ENCODE measurements around the gene SYK.

The SYK gene

GRCh38 chr9:90927496-90927895 lies 125.9 kb downstream of the SYK start:
- TF ChIP-seq, protein P1, sequence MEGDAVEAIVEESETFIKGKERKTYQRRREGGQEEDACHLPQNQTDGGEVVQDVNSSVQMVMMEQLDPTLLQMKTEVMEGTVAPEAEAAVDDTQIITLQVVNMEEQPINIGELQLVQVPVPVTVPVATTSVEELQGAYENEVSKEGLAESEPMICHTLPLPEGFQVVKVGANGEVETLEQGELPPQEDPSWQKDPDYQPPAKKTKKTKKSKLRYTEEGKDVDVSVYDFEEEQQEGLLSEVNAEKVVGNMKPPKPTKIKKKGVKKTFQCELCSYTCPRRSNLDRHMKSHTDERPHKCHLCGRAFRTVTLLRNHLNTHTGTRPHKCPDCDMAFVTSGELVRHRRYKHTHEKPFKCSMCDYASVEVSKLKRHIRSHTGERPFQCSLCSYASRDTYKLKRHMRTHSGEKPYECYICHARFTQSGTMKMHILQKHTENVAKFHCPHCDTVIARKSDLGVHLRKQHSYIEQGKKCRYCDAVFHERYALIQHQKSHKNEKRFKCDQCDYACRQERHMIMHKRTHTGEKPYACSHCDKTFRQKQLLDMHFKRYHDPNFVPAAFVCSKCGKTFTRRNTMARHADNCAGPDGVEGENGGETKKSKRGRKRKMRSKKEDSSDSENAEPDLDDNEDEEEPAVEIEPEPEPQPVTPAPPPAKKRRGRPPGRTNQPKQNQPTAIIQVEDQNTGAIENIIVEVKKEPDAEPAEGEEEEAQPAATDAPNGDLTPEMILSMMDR (IDR thresholded peaks at IDR 0.05; ENCODE audit: control insufficient read depth, insufficient read depth, low read depth, low read length, missing control alignments): no peak
- no peak overlapping the region for H3K4me3 ChIP-seq (ENCODE audit: control insufficient read depth, low read depth, low read length)
- DNase-seq (ENCODE audit: low read depth): no peak

- no peak for DNase-seq (ENCODE audit: low read depth)
- TF ChIP-seq, protein P1 (IDR thresholded peaks at IDR 0.05; ENCODE audit: control insufficient read depth, insufficient read depth, low read depth, low read length, missing control alignments): no peak
Measured at GRCh38 chr9:90929626-90930025, 128.0 kb downstream of the SYK start.

DNA sequence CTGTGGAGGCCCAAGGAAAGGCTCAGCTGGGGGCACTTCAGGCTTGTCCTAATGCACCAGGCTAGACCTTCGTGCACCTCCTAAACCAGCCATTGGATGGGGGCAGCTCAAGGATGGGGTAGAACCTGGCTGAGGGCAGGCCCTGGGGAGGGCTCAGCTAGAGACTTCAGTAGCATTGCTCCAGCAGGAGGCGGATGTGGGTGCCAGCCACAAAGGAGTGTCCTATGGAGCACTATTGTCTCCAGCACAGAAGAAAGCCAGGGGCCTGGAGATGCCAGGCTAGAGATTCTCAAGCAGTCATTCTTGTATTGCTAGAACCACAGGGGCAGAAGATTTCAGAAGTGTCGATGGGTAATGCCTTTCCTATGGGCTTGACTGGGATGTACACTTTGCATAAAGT lies 131.8 kb downstream of the SYK start:
- H3K4me3 ChIP-seq (ENCODE audit: control insufficient read depth, low read depth, low read length): no peak overlapping the region
- TF ChIP-seq, protein P1 (IDR thresholded peaks at IDR 0.05; ENCODE audit: control insufficient read depth, insufficient read depth, low read depth, low read length, missing control alignments): no peak
- no peak for DNase-seq (ENCODE audit: low read depth)

More at GRCh38 chr9:90929626-90930025, 128.0 kb downstream of the SYK start:
- H3K4me3 ChIP-seq (ENCODE audit: control insufficient read depth, low read depth, low read length): no peak overlapping the region

- TF ChIP-seq, protein P1 (IDR thresholded peaks at IDR 0.05; ENCODE audit: control insufficient read depth, insufficient read depth, low read depth, low read length, missing control alignments): no peak
- H3K4me3 ChIP-seq (ENCODE audit: control insufficient read depth, low read depth, low read length): no peak overlapping the region
- DNase-seq (ENCODE audit: low read depth): no peak
Measured at GRCh38 chr9:90939351-90939750, 137.7 kb downstream of the SYK start.

GRCh38 chr9:90940280-90940679 lies 138.7 kb downstream of the SYK start:
- H3K4me3 ChIP-seq (ENCODE audit: control insufficient read depth, low read depth, low read length): no peak overlapping the region
- no peak for DNase-seq (ENCODE audit: low read depth)
- TF ChIP-seq, protein P1 (IDR thresholded peaks at IDR 0.05; ENCODE audit: control insufficient read depth, insufficient read depth, low read depth, low read length, missing control alignments): no peak

- TF ChIP-seq, protein P1 (IDR thresholded peaks at IDR 0.05; ENCODE audit: control insufficient read depth, insufficient read depth, low read depth, low read length, missing control alignments): no peak
- H3K4me3 ChIP-seq (ENCODE audit: control insufficient read depth, low read depth, low read length): no peak overlapping the region
- no peak for DNase-seq (ENCODE audit: low read depth)
Measured at GRCh38 chr9:90941661-90942060, 140.0 kb downstream of the SYK start.

- DNase-seq (ENCODE audit: low read depth): no peak
- TF ChIP-seq, protein P1 (IDR thresholded peaks at IDR 0.05; ENCODE audit: control insufficient read depth, insufficient read depth, low read depth, low read length, missing control alignments): no peak
- no peak overlapping the region for H3K4me3 ChIP-seq (ENCODE audit: control insufficient read depth, low read depth, low read length)
Measured at GRCh38 chr9:90942555-90942954, 140.9 kb downstream of the SYK start.

Measured in AG09309 (cell line).